Right cardiac atrium (tissue), 5 donors: ENCODE measurements around the gene PBX3. TPM values are rescaled to one million over a fixed set of nuclear protein-coding genes. Genes with fewer than 3 reads are reported as not detected.

Experiments used
- ATAC-seq, 2 donors: fragments of 200-7000 bp; cut with Tn5 transposase; one replicate each; pipeline versions ENCODE4 v1.8.0 to v1.9.1; 2020; ENCODE audit warnings: moderate library complexity in 2 of 2, mild to moderate bottlenecking in 1 of 2
- DNase-seq, 3 donors: peaks; one replicate each; pipeline ENCODE4 v3.0.0-alpha.2; 2020
- H3K27ac ChIP-seq: one replicate; pipeline ENCODE4 v1.5.1; 2013; ENCODE audit warnings: mild to moderate bottlenecking, low read length, control low read depth, moderate library complexity
- H3K27me3 ChIP-seq: one replicate; pipeline ENCODE4 v1.6.1; 2013; ENCODE audit not compliant: control insufficient read depth, insufficient read depth
- H3K4me1 ChIP-seq: one replicate; pipeline ENCODE4 v1.6.1; 2013; ENCODE audit warnings: low read length; ENCODE audit not compliant: control insufficient read depth, insufficient read depth
- H3K4me3 ChIP-seq: one replicate; pipeline ENCODE4 v1.5.1; 2013; ENCODE audit warnings: low read length, control low read depth
- H3K9me3 ChIP-seq: one replicate; pipeline ENCODE4 v1.6.1; 2013; ENCODE audit warnings: low read length; ENCODE audit not compliant: control insufficient read depth
- WGBS: extraction: QIAGEN DNeasy Blood & Tissue Kit; methylation state at CpG from one replicate; pipeline ENCODE4 v1.1.7; 2013; 5-methylcytosine and 5-hydroxymethylcytosine counted together
- intact Hi-C, 4 donors: fragments of 100-400 bp; cut with DNase I; formaldehyde crosslinking; loops; one replicate each; pipeline versions ENCODE4 v1.11.0 to v1.14.0; 2022 to 2023
- polyA plus RNA-seq: library from polyadenylated mRNA; stranded (reverse); fragments of 200-250 nt; gene quantifications from one replicate; pipeline ENCODE4 v1.2.3, GENCODE V29; 2013
- total RNA-seq, 4 donors: library from RNA; stranded (reverse); fragmentation: NEBNext Ultra II Directional; extraction: Animal tissue kit (Norgen Biotek cat#: 25700); gene quantifications; one replicate each; pipeline ENCODE4 v1.2.1, GENCODE V29; 2021
- donor health status: healthy with polysubstance abuse.
- donor health status: DM: no; HTN: yes; CAD: no.
- donor health status: DM: no; HTN: no; CAD: no.
- donor health status: DM: no; HTN: yes; CAD: no; lungs with severe emphysema.
- donor health status: DM: yes; HTN: yes; CAD: no.

PBX3 gene
- total and polyA plus RNA-seq, 5 donors: 47.6 to 107 (median 88.4) TPM

DNA sequence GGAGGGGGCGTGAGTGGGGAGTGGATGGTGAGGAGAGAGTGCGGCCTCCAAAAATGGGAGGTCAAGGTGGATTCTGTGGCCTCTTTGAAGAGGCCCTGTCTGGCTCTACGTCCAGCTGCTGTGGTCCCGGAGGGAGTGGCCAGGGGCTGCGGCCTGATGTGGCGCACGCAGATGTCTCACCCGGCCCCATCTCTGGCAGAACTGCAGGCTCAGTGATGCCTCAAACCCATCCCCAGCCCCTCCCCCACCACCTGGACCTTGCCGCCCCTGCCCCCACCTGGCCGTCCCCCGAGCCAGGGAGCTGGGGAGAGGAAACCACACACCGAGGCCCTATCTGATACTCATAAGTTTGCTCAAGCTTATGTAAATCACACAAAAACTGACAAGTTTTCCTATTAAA is 267.6 kb downstream of the PBX3 start:
- intact Hi-C loops: no loop called here
- H3K4me3 ChIP-seq: no peak overlapping the region
- H3K9me3 ChIP-seq: no peaks in the 10 kb centered on the region
- H3K4me1 ChIP-seq: no peaks in the 10 kb centered on the region
- DNase-seq (no peak), ATAC-seq (no peak)
- WGBS: 66% methylated on average over 12 of the region's 12 CpGs
- no peaks in the 10 kb centered on the region for H3K27me3 ChIP-seq
- no peak overlapping the region for H3K27ac ChIP-seq

DNA sequence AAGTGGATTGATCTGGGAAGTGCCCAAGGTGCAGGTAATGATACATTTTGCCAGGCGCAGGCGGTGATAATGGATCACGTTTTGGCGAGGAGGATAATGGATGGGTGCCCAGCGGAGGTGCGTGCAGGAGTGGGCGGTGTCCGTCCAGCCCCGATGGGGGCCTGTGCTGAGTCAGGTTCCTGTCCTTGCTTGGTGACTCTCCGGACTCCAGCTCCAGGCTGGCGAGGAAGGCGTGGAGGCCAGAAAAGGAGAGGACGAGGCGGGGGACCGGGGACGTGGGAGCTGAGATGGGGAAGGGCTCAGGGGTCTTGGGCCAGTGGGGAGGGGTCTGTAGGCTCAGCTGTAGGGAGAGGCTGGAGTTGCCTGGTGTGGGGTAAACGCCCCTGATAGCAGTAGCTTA is 268.3 kb downstream of the PBX3 start:
- 93% methylated on average over 17 of the region's 17 CpGs for WGBS
- Histone ChIP-seq H3K4me3 (no peak overlapping the region), H3K27me3 (no peaks in the 10 kb centered on the region), H3K4me1 (no peaks in the 10 kb centered on the region), H3K27ac (no peak overlapping the region), H3K9me3 (no peaks in the 10 kb centered on the region)
- intact Hi-C loops: no loop called here
- no peak for ATAC-seq
- no peak for DNase-seq

DNA sequence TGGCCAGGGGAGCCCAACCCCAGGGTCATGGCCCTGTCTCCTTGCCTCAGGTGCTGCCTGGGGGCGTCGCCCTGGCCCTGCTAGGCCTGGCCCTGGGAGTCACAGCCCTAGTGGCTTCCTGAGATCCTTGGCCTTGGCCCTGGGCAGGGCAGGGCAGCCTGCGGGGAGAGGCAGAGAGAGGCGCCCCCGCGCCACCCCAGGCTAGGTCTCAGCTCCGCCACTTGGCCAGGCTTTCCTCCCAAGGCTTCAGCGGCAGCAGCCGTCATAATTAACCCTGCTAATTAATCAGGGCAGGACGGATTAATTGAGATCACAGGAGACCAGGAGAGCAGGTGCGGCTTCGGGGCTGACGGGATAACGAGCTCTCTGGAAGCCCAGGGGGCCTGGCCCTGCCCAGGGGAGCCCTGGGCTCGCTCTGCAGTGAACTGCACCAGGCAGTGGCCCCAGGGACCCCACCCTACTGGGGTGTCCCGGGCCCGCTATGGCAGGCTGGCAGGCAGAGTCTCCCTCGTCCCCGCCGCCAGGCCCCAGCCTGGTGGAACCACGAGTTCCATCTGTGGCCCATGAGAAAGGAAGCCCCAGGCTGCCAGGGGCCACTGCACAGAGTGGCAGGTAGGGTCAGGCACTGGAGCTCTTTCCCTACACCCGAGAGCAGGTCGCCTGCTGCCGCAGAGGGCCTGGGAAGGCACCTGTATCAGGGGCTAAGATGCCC is 269.6 kb downstream of the PBX3 start:
- ATAC-seq: peak in 1 of 2 donors; percentile 36
- 91% methylated on average over 24 of the region's 24 CpGs for WGBS

More for the DNA sequence above, 269.6 kb downstream of the PBX3 start:
- Histone ChIP-seq H3K9me3 (no peaks in the 10 kb centered on the region), H3K4me1 (no peaks in the 10 kb centered on the region), H3K4me3 (no peak overlapping the region), H3K27me3 (no peaks in the 10 kb centered on the region), H3K27ac (no peak overlapping the region)
- intact Hi-C loops: no loop called here
- peak in 1 of 3 donors; percentile 55 for DNase-seq

Other genes starting within 250 kb of the PBX3 start
- 100 to 1,000 TPM in 3 of 4 donors, 10 to 100 TPM in 1; 97.1 to 116 (median 106) TPM for gene MAPKAP1, start 40.2 kb upstream of the PBX3 start, total RNA-seq
- 115 TPM for gene MAPKAP1, start 40.2 kb upstream of the PBX3 start, polyA plus RNA-seq